Activated CD4-positive, alpha-beta memory T cell treated with anti-CD3 and anti-CD28 coated beads, Interleukin-2, amount 10 ng/mL, durations not matched to agents 7 days and 5 days (primary cell): Measurements from ENCODE around the gene CDH4. TPM values are rescaled to one million over a fixed set of nuclear protein-coding genes. Genes with fewer than 3 reads are reported as not detected.

Experiments used
- CTCF ChIA-PET: fragments of 350-600 bp; sonication (Branson Sonifier 250); formaldehyde crosslinking; loops from one replicate; lab custom pipeline; 2021; ENCODE audit warnings: antibody characterized with exemption, inconsistent platforms; lab: Charles Lee
- POLR2A ChIA-PET: fragments of 350-600 bp; sonication (Branson Sonifier 250); formaldehyde crosslinking; loops from one replicate; lab custom pipeline; 2021; ENCODE audit warnings: antibody characterized with exemption; lab: Charles Lee
- DNase-seq: peaks from one replicate; pipeline ENCODE4 v3.0.0-alpha.2; 2020
- H3K27ac Mint-ChIP-seq: one replicate; pipeline ENCODE4 v1.8.0; 2021; ENCODE audit warnings: mild to moderate bottlenecking, mixed read lengths
- H3K27me3 Mint-ChIP-seq: one replicate; pipeline ENCODE4 v1.8.0; 2021; ENCODE audit warnings: mixed read lengths
- H3K36me3 Mint-ChIP-seq: one replicate; pipeline ENCODE4 v1.8.0; 2021; ENCODE audit warnings: low read depth, mixed read lengths
- H3K4me1 Mint-ChIP-seq: one replicate; pipeline ENCODE4 v1.8.0; 2021; ENCODE audit warnings: mixed read lengths
- H3K4me3 Mint-ChIP-seq: one replicate; pipeline ENCODE4 v1.8.0; 2021; ENCODE audit warnings: mild to moderate bottlenecking, mixed read lengths
- H3K9me3 Mint-ChIP-seq: one replicate; pipeline ENCODE4 v1.8.0; 2021; ENCODE audit warnings: mixed read lengths
- total RNA-seq, 2 experiments: library from RNA; stranded (reverse); gene quantifications; one replicate each; pipeline ENCODE4 v1.2.3, GENCODE V29; 2021

The CDH4 gene
- total RNA-seq, 2 experiments from 2014 or later: 0.15 to 0.20 TPM

DNA sequence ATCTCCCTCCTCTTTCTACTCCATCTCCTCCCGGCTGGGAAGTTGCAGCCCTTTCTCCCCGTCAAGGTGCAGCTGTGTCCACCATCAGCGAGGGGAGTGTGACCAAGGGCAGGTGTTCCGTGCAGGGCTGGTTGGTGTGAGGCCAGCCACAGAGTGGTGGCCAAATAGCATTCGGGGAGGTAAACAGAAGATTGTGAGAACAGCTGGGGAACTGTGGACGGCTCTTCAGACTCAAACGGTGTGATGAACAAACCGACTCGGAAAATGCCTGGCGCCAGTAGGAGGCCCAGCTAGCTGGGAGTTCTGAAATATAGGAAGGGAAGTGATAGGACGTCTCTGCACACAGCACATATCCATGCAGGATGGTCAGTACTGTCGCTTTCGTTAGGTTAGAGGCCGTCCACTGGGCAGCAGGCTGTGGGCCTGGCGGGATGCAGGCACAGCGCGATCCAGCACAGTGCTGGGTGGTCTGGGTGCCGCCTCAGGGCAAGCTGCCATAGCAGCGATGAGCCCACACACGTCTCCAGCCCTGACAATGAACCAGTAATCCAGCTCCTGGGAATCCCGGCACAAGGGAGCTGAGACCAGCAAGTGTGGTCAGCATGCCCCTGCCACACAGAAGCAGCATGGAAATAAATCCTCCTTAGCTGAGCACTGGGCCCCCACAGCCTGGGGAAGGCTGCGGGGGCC lies 555.6 kb downstream of the CDH4 start:
- POLR2A ChIA-PET: no interaction called here
- H3K4me1 Mint-ChIP-seq: no peaks in the 10 kb centered on the region
- H3K4me3 Mint-ChIP-seq: no peak overlapping the region
- no peak for DNase-seq
- CTCF ChIA-PET: no interaction called here
- H3K27ac Mint-ChIP-seq: no peak overlapping the region
- H3K9me3 Mint-ChIP-seq: no peaks in the 10 kb centered on the region
- no peaks in the 10 kb centered on the region for H3K36me3 Mint-ChIP-seq
- H3K27me3 Mint-ChIP-seq: no peaks in the 10 kb centered on the region

DNA sequence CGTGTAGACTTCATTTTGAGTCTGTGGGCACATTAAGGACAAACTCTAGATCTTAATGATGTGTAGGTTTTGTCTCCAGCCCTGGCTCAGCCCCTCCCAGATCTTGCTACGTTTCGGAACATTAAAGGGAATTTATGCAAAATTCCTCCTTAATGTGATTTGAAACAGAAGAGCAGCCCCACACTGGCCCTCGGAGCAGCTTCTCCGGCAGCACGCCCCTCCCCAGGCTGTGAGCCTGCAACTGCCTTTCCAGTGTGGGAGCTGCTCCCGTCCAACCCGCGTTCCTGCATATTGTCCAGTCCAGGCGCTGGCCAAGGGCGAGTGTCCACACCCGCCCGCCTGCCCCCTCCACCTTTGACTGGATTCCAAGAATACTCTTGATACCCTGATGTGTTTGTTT lies 556.4 kb downstream of the CDH4 start:
- POLR2A ChIA-PET: no interaction called here
- Mint-ChIP-seq H3K36me3 (no peaks in the 10 kb centered on the region), H3K4me3 (no peak overlapping the region), H3K9me3 (no peaks in the 10 kb centered on the region), H3K27me3 (no peaks in the 10 kb centered on the region), H3K4me1 (no peaks in the 10 kb centered on the region), H3K27ac (no peak overlapping the region)
- CTCF ChIA-PET: no interaction called here
- DNase-seq: no peak

DNA sequence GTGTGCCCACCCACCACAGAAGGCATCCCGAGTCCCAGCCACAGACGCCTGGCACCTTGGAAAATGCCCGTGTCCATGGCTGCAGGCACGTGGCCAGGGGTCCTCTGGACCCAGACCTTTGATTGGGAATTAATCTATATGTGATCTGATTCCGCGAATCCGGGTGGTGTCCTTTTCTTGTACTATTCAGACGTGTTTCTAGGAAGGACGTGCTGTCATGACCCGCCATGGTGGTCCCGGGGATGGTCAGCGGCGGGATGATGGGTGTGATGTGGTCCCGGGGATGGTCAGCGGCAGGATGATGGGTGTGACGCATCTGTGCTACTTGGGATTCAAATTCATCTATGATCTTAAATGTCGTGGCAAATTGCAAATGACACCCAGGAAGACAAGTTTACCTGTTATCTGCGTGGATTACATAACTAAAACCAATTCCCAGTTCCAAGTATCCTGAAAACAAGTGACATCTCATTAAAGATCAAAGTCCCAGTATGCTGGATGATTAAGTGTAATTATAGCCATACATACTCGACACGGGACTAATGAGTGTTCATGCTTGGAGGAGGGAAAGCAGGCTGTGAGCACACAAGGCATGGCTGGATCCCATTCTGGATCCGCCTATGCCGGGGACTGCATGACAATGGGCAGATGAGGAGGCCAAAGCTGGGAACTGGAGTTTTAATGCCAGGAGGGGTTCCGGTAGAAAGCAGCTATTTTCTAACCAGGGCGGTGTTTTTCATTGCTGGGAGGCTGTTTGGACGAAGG lies 557.1 kb downstream of the CDH4 start:
- Mint-ChIP-seq H3K9me3 (no peaks in the 10 kb centered on the region), H3K4me1 (no peaks in the 10 kb centered on the region), H3K27me3 (no peaks in the 10 kb centered on the region), H3K36me3 (no peaks in the 10 kb centered on the region), H3K27ac (no peak overlapping the region), H3K4me3 (no peak overlapping the region)
- no peak for DNase-seq
- ChIA-PET CTCF (no interaction called here), POLR2A (no interaction called here)

DNA sequence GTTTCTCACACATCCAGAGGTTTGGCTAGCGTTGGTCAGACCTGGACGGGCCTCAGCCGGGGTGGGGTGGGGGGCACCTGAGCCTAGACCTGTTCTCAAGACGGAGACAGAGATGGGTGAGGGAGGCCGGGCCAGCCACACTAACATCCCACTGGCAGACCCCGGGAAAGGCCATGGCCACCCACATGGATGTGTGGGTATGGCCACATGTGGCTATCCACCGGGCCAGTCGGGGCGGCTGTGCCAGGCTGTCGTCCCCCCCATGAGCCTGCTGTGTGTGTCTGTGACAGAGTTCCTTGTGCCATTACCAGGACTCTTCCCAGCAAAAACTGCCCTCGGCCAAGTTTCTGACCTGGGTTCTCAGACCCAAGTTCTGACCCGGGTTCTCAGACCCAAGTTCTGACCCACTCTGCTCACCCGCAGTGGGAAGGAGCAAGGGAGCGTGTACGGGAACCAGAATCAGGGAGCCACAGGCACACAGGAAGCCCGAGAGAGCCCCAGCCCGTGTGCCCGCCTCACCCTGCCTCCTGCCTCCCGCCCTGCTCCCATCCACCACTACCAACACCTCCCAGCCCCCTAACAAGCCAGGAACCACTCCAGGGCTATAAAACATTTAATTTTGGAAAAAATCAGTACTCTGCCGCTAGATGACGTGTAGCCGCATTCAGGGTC lies 558.1 kb downstream of the CDH4 start:
- no peak overlapping the region for H3K27ac Mint-ChIP-seq
- H3K27me3 Mint-ChIP-seq: no peaks in the 10 kb centered on the region
- no peak for DNase-seq
- H3K36me3 Mint-ChIP-seq: no peaks in the 10 kb centered on the region
- ChIA-PET CTCF (no interaction called here), POLR2A (no interaction called here)
- H3K4me1 Mint-ChIP-seq: no peaks in the 10 kb centered on the region
- no peaks in the 10 kb centered on the region for H3K9me3 Mint-ChIP-seq
- H3K4me3 Mint-ChIP-seq: no peak overlapping the region

DNA sequence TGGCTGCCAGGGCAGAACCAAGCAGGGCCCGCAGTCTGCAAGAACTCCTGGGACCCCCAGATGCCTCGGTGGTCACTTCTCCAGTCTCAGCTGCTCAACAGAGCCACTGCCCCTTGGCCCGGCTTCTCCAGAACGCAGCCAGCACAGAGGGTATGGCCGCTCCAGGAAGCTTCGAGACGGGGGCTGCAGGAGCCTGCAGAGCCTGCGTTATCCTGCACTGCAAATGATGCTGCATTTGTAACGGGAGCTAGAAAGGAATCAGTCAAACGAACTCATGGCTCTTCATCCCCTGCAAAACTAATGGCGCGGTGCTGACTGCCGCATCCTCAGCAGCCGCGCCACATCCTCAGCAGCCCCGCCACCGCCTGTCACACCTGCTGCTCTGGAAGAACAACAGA lies 558.7 kb downstream of the CDH4 start:
- Mint-ChIP-seq H3K36me3 (no peaks in the 10 kb centered on the region), H3K27ac (no peak overlapping the region), H3K27me3 (no peaks in the 10 kb centered on the region), H3K4me1 (no peaks in the 10 kb centered on the region), H3K4me3 (no peak overlapping the region), H3K9me3 (no peaks in the 10 kb centered on the region)
- no peak for DNase-seq
- ChIA-PET CTCF (no interaction called here), POLR2A (no interaction called here)

DNA sequence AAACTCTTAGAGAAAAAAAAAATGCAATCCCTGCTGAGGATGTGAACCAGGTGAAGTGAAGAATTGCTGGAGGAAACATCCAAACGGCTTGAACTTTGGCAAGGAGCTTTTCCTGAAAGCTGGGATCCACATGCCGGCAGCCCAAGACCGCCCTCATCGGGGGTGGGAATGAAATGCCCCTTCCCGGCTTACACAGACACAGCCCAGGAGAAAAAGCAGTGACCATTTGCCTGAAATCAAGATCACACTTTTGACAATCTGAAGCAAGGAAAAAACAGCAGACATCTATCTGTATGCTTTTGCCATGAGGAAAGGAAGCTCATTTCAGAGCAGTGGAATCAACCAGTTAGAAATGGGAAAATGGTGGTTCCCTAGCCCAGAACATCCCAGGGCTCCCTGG lies 559.1 kb downstream of the CDH4 start:
- H3K36me3 Mint-ChIP-seq: no peaks in the 10 kb centered on the region
- H3K9me3 Mint-ChIP-seq: no peaks in the 10 kb centered on the region
- CTCF ChIA-PET: interaction anchor here (0.6 kb wide), 1 partner anchor 35 kb away, joined by 3 read pairs; no protein-coding TSS in a partner anchor
- no peaks in the 10 kb centered on the region for H3K4me1 Mint-ChIP-seq
- POLR2A ChIA-PET: no interaction called here
- H3K27me3 Mint-ChIP-seq: no peaks in the 10 kb centered on the region
- no peak overlapping the region for H3K27ac Mint-ChIP-seq
- no peak for DNase-seq
- no peak overlapping the region for H3K4me3 Mint-ChIP-seq

DNA sequence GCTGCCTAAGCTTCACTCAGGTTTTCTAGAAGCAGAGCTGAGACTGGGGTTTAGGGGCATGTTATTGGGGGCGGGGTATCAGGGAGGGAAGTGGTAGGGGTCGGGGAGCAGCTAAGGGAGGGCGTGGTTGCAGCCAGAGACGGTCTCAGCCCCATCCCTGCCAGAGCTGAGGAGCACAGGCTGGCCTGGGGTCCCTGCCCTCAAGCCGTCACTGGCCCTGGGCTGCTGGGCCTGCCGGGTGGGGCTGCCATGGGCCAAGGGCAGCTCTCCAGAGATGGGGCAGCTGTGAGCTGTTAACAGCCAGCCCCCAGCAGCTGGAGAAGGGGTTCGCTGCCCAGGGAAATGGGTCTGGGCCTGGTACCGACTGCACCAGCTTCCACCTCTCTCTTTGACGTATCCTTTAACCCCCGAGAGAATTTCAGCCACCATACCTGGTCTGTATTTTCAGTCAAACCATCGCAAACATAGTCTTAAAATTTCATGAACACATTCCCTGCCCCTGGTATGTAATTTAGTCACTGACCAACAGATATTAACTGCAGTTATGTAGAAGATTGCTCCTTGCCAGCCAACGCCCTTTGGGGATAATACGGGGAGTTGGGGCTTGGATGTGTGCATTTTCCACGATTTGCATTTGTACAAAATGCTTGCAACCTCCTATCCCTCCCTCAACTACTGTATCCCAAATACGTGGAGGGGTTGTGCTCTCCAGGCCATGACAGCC lies 560.2 kb downstream of the CDH4 start:
- Mint-ChIP-seq H3K4me3 (no peak overlapping the region), H3K9me3 (no peaks in the 10 kb centered on the region), H3K36me3 (no peaks in the 10 kb centered on the region), H3K27ac (no peak overlapping the region), H3K4me1 (no peaks in the 10 kb centered on the region), H3K27me3 (no peaks in the 10 kb centered on the region)
- CTCF ChIA-PET: no interaction called here
- DNase-seq: no peak
- POLR2A ChIA-PET: no interaction called here

DNA sequence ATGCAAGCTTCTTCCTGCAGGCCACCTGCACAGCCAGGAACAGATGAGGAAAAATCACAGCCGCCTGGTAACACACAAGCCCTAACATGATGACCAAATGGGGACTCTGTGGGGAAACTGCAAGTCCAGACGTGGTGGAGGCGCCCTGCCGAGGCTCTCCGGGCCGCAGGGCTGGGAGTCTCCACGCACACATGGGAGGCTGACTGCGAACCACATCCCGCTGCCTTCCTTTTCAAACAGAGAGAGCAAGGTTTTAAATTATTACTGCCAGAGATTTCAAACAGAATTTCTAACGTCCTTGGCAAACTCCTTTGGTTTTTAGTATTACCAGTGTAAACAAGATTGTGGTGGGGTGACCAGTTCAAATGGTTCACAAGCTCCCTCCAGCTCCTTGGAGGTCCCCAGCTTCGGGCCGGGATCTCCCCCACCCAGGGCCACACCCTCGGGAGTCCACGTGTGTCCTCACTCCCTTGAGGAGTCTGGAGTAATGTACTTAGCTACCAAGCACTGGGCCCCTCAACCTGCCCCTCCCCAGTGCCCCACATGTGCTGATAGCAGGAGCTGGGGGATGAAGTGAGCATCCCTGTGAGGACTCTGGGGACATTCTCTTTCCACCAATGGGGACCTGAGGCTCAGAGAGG lies 560.9 kb downstream of the CDH4 start:
- CTCF ChIA-PET: no interaction called here

DNA sequence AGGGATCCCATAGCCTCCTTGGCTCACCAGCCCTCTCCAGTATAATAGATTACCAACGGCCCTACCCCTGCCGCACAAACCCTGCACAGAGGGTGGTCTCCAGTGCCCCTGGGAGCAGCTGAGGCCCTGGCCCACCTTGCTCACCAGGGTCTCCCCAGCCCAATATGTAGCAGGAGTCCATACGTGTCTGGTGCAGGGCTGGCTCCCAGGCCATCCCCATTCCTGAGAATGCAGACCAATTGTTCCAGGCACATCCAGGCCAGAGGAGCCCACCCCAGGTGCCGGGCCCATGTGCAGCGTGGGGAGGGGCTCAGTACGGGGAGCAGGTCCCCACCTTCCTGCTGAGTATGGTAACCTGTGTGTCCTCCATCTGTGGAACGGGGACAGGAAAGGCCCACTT lies 561.7 kb downstream of the CDH4 start:
- H3K9me3 Mint-ChIP-seq: no peaks in the 10 kb centered on the region
- POLR2A ChIA-PET: no interaction called here
- H3K36me3 Mint-ChIP-seq: no peaks in the 10 kb centered on the region

More for the DNA sequence above, 560.9 kb downstream of the CDH4 start:
- POLR2A ChIA-PET: no interaction called here
- H3K9me3 Mint-ChIP-seq: no peaks in the 10 kb centered on the region
- DNase-seq: no peak
- no peaks in the 10 kb centered on the region for H3K36me3 Mint-ChIP-seq
- H3K27ac Mint-ChIP-seq: no peak overlapping the region
- H3K4me3 Mint-ChIP-seq: no peak overlapping the region
- no peaks in the 10 kb centered on the region for H3K4me1 Mint-ChIP-seq
- H3K27me3 Mint-ChIP-seq: no peaks in the 10 kb centered on the region

DNA sequence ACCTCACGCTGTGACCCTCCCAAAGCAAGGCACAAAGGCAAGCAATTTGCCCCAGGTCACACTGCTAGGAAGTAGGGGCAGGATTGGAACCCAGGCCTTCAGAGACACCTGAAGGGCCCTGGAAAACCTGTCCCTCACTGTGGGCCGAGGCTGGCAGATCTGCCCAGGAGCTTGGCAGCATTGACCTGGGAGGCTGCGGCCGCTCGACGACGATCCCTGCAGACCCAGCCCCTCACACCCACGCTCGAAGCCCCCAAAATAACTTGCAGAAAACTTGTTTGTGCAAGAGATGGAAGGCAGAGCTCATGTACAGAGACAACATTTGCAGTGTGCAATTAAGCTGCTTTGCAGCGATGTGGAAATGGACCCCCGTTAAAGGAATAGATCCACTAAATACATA lies 562.2 kb downstream of the CDH4 start:
- Mint-ChIP-seq H3K36me3 (no peaks in the 10 kb centered on the region), H3K27me3 (no peaks in the 10 kb centered on the region), H3K4me3 (no peak overlapping the region), H3K27ac (no peak overlapping the region), H3K9me3 (no peaks in the 10 kb centered on the region), H3K4me1 (no peaks in the 10 kb centered on the region)
- POLR2A ChIA-PET: no interaction called here
- DNase-seq: no peak
- CTCF ChIA-PET: no interaction called here

More for the DNA sequence above, 561.7 kb downstream of the CDH4 start:
- H3K27me3 Mint-ChIP-seq: no peaks in the 10 kb centered on the region
- no peak overlapping the region for H3K4me3 Mint-ChIP-seq
- CTCF ChIA-PET: no interaction called here
- no peak for DNase-seq
- H3K4me1 Mint-ChIP-seq: no peaks in the 10 kb centered on the region
- H3K27ac Mint-ChIP-seq: no peak overlapping the region

DNA sequence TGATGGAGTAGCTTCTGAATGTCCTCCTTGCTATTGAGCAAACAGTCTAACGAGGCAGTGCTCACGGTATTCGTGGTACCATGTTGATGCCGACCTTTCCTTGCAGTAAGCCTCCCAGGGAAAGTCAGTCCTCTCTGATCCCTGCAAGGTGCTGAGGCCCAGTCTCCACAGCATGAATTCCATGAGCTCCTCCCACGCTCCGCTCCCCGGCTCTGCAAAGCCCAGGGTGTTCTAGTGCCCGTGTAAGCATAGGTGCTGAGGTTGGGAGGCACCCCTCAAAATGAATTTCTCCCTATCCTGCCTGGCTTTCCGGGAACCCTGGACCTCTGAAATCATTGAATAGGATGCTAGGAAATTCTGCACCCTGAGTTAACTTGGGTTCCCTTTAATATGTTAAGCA lies 562.7 kb downstream of the CDH4 start:
- no peak for DNase-seq
- ChIA-PET CTCF (no interaction called here), POLR2A (no interaction called here)
- no peaks in the 10 kb centered on the region for H3K36me3 Mint-ChIP-seq
- no peaks in the 10 kb centered on the region for H3K27me3 Mint-ChIP-seq
- no peak overlapping the region for H3K27ac Mint-ChIP-seq
- no peak overlapping the region for H3K4me3 Mint-ChIP-seq
- H3K9me3 Mint-ChIP-seq: no peaks in the 10 kb centered on the region
- H3K4me1 Mint-ChIP-seq: no peaks in the 10 kb centered on the region

DNA sequence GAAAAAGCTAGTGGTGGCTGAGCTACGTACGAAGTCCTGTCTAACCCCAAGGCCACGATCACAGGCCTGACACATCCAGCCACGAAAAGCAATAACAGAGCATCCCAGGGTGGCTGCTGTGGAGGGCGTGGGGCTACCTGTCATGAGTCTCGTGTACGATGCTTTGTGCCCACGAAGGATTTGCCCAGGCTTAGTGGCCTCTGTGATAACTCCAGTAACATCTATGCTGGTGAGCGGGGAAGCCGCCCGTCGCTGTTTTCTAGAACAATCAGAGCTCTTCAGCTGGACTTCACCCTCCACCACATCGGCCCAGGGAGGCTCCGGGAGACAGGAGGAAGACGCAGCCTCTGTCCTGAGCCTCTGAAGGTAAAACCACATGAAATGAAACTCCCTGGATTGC lies 563.1 kb downstream of the CDH4 start:
- CTCF ChIA-PET: no interaction called here
- no peaks in the 10 kb centered on the region for H3K9me3 Mint-ChIP-seq
- no peaks in the 10 kb centered on the region for H3K36me3 Mint-ChIP-seq
- POLR2A ChIA-PET: no interaction called here
- H3K4me1 Mint-ChIP-seq: no peaks in the 10 kb centered on the region
- no peak overlapping the region for H3K4me3 Mint-ChIP-seq
- no peaks in the 10 kb centered on the region for H3K27me3 Mint-ChIP-seq
- no peak overlapping the region for H3K27ac Mint-ChIP-seq
- DNase-seq: no peak

DNA sequence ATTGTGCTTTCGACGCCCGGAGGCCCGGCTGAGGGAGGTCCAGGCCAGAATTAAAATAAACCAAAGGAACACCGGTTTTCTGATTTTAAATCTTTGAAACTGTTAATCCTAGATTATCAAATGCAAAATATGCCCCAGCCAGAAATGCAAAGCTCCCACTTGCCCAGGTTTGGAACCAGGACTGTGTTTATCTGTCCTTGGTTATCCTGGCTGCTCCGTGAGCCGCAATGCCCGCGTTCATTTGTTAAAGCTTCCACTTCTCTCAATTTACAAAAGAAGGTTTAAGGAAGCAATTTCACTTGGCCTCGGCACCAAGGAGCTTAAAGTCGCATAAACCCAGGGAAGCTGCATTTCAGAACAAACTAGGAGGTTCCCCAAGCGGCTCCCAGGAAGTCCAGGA lies 563.6 kb downstream of the CDH4 start:
- no peak overlapping the region for H3K4me3 Mint-ChIP-seq
- ChIA-PET CTCF (no interaction called here), POLR2A (no interaction called here)
- H3K36me3 Mint-ChIP-seq: no peaks in the 10 kb centered on the region
- H3K27ac Mint-ChIP-seq: no peak overlapping the region
- no peaks in the 10 kb centered on the region for H3K4me1 Mint-ChIP-seq
- H3K9me3 Mint-ChIP-seq: no peaks in the 10 kb centered on the region
- no peaks in the 10 kb centered on the region for H3K27me3 Mint-ChIP-seq
- DNase-seq: no peak
